ENCODE data around the gene DDR2. TPM values are rescaled to one million over a fixed set of nuclear protein-coding genes. Genes with fewer than 3 reads are reported as not detected.
"Not testable (repeated sequence)": the region's sequence is repeated elsewhere in the genome, so short reads cannot be mapped to it uniquely, and the experiment has no call there.

DDR2 gene
- total RNA-seq, 1 donor from 2014 or later, result 36.6 TPM

DNA sequence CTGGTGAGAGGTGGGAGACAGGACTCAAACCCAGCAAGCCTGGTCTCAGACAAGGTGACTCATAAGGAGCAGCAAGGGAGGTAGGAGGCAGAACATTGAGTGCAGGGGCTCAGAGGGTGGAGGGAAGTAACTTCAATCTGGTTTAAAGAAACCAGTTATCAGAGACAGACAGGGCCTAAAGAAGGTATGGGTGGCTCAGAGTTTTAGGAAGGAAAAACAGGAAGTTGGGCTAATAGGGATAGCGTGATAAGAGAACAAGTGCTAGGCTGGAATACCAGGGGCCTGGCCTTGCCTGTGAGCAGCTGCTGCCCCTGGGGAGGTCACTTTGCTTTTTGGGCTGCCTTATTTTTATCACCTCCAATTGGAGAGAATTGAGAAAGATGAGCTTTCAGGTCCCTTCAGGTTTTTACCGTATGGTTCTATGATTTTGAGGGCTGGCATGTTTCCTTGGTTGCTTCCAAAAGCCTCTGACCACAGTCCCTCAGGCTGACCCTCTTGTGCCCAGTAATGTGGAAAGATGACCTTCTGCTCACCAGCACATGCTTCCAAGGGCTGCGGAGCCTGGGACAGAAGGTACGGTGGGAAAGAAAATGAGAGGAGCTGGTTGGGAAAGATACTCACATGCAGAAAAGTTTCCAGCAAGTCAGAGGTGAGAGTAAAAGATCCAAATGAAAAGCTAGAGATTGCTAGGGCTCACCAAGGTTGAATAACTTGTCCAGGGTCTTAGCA lies 77.0 kb downstream of the DDR2 start:
- ATAC-seq (ENCODE audit: poor library complexity) (no peak), DNase-seq (no peak)
- intact Hi-C loops (cut with DNase I), result no loop called here

DNA sequence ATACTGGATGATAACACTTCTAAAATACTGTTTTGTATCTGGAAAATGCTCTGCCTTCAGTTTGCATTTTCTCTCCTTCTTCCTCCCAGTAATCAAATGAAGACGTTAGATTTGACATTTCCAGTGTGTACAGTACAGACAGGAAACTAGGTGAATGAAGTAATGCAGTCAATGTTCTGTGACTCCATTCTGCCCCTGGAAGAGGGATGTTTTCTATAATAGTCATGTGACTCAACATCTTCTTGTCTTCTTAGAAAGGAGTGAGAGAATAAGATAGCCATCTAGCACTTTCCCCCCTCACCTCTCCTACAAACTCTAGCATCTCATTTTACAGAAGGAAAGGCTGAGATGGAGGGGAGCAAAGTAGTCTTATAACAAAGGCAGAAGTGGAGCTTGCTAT lies 77.6 kb downstream of the DDR2 start:
- intact Hi-C loops (cut with DNase I), result no loop called here
- no peak for ATAC-seq (ENCODE audit: poor library complexity)

DNA sequence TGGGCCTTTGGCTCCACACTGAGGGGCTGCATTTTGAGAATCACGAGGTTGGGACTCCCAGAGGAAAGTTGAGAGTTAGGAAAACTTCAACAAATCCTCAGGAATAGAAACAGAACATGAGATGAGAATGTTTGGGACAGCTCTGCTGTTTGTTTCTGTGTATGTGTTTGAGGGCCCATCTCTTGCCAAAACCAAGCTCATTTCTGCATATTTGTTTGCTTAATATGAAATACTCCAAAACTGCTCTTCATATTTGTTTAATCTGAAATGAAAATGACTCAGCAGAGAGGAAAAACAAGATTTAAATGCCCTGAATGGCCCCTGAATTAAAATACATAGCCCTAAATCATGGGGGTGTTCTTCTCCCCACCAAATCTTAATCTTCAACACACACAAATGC lies 78.1 kb downstream of the DDR2 start:
- peak; percentile 45 for ATAC-seq (ENCODE audit: poor library complexity)
- no peak for DNase-seq
- intact Hi-C loops (cut with DNase I), result no loop called here

More for the DNA sequence above, 77.6 kb downstream of the DDR2 start:
- DNase-seq, result no peak

DNA sequence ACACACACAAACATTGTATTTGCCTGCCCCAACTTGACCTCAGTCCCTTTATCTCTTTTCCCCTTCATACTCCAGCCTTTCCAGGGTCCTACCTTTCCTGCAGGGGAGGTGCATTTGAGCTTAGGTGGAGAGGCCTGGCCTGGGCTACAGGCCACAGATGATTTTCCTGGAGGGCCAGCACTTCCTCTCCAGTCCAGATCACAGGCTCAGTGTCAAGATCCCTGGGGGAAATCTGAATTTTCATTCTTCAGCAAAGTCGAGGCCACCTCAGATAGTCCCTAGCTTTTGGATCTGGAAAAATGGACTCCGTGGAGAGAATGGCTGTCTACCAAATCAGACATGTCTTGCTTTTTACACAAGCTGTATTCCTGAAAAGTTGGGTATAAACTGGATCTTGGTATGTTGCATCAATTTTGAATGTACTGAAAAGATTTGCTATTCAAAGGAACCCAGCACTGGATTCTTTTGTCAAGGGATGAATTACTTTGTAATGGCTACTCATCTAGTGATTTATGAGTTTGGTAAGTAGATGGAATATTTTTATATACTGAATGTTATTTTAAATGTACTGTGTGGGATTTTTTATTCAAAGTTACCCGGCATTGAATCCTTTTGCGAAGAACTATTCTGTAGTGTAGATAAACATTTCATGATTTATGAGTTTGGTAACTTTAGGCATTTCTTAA lies 78.7 kb downstream of the DDR2 start:
- intact Hi-C loops (cut with DNase I), result no loop called here
- DNase-seq (no peak), ATAC-seq (ENCODE audit: poor library complexity) (peak; percentile 30)

DNA sequence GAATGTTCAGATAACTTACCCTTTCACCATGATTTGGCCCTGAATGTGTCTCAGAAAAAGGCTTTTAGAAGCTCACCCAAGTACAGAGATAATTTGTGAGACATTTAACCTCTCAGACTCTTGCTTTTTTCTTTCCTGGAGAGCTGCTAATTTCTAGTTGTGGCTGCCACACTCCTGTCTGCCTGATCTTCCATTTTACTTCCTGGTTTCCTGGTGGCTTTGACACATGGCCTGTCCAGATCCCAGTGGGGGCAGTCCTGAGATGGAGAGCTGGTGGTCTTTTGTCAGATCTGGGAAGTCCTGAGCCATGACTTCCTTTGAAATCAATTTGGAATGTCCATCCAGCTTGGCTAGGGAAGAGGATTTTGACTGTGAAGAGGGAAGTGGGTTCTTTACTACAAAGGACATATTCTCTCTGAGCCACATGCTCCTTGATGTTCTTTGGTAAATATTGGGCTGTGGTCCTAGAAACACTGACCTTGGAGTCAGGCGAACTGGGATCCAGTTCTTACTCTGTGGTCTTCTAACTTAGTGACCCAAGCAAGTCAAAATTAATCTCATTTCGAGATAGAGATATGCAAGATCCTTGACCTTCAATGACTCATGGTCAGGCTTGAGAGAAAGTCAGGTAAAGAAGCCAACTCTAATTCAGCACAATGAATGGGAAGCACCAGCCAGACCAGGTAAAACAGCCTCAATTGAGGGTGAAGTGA lies 80.2 kb downstream of the DDR2 start:
- intact Hi-C loops (cut with DNase I), result no loop called here
- DNase-seq, result no peak
- no peak for ATAC-seq (ENCODE audit: poor library complexity)

DNA sequence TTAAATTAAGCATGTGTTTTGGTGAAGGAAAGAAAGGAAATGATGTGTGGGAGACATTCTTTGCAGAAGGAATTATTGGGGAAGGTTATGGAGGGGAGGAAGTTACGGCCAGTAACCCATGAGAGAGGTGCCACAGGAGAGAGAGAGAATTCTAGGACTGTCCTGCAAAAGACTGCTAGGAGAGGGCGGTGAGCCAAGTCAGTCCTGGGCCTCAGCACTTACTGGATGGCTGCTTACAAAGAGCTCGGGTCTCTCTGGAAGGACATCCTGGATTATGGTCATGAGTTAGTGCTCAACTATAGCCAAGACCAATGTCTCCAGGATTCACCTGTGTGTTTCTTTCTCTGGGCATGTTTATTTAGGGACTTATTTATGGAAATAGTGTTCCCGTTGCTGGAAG lies 83.9 kb downstream of the DDR2 start:
- DNase-seq (peak; percentile 57), ATAC-seq (ENCODE audit: poor library complexity) (peak; percentile 59)
- intact Hi-C loops (cut with DNase I), result no loop called here

DNA sequence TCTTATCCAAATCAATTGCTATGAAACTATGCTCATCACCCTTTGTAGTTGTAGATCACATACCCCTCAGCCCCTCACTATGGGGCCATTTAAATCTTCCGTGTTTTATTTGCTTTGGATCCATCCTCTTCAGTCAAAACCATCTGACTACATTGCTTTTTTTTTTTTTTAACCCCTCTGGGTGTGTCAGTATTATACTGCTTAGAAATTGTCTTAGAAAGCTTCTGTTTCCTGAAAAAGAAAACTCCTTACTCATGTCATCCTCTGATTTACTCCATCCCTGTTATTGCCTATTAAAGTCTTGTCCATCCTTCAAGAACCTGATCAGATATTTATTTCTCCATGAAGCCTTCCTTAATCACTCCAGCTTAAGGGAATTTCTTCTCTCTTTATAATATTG lies 84.3 kb downstream of the DDR2 start:
- intact Hi-C loops (cut with DNase I), result no loop called here
- no peak for DNase-seq
- no peak for ATAC-seq (ENCODE audit: poor library complexity)

DNA sequence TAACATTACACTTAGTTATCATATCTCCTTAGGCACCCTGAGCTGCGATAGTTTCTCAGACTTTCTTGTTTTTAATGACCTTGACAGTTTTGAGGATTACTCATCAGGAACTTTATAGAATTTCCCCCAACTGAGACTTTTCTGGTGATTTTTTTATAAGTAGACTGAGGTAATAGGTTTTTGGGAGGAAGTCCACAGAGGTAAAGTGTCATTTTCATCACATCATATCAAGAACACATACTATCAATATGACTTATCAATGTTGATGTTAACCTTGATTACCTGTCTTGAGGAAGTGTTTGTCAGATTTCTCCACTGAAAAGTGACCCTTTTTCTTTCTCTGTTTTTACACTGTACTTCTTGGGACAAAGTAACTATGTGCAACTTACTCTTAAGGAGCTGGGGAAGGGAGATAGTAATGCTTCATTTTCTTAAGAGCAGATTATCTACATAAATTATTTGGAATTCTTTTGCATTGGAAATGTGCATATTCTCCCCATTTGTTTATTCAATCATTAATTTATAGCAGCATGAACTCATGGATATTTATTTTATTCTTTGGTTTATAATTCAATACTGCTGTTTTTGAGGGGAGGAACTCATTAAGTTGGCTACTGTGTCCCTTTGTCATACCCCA lies 85.4 kb downstream of the DDR2 start:
- intact Hi-C loops (cut with DNase I), result no loop called here

DNA sequence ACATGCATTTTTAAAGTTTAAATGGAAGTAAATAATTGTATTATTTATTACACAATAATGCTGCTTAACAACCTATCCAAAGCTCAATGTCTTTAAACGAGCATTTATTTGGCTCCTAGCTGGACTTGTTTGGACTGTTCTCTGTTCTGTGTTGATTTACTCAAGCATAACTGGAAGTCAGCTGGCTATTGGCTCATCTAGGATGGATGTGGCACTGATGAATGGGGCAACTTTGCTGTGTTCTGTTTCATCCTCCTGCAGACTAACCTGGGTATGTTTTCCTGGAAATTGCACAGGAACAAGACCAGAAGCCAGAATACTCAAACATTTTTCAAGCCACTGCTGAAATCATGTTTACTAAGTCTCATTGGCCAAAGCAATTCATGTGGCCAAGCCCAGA lies 87.4 kb downstream of the DDR2 start:
- intact Hi-C loops (cut with DNase I), result no loop called here
- DNase-seq (no peak), ATAC-seq (ENCODE audit: poor library complexity) (no peak)

More for the DNA sequence above, 85.4 kb downstream of the DDR2 start:
- ATAC-seq (ENCODE audit: poor library complexity), result no peak
- no peak for DNase-seq

DNA sequence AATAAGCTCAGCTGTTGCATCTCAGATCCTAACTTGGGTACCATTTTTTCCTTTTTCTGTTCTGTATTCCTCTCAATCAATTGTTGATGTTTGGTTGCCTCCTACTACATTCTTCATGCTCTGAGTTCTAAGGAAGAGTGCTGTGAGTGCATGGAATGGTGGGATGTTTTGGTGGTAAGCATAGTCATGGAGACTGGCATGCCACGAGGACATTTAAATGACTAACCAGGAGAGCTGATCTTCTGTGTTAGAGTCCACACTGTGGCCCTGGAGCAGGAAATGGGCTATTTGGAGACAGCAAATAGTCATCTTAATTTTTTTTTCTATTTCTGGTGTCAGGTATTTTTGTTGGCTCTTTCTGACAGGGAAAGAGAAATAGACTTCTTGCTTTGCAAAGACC lies 88.7 kb downstream of the DDR2 start:
- ATAC-seq (ENCODE audit: poor library complexity) (no peak), DNase-seq (no peak)
- intact Hi-C loops (cut with DNase I), result no loop called here

DNA sequence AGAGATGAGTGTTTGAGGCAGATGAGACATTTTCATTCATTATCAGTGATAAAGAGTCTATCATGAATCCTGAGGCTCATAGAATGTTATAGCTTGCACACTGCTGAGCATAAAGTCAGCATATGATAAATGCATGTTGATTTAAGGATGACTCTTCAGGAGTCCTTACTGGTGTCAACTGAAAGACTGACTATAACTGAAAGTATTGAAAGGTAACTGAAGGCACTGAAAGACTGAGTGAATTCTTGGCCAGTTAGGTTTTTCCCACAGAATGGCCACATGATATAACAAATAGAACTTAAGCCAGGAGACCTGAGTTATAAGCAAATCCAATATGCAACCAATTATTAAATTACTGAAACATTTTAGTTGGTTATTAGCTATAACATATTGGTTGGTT lies 89.2 kb downstream of the DDR2 start:
- intact Hi-C loops (cut with DNase I), result no loop called here
- no peak for DNase-seq
- ATAC-seq (ENCODE audit: poor library complexity), result no peak

DNA sequence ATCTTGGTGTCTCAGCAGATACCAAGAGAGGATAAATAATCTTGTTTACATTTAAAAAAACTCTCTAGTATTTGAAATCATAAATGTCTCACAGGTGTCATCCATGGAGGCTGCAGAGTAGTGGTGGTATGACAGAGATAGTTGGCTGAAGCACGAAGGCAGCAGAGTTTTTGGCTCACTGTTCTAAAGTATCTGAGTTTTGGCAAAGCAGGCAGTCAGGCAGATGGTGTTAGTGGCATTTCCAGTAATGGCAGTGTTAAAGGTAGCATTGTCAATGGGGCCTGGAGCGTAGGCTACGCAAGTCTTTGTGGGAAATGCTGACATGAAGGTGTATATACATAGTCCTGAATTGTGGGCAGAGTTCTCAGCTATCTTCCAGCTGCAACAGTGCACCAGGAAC lies 89.8 kb downstream of the DDR2 start:
- DNase-seq (no peak), ATAC-seq (ENCODE audit: poor library complexity) (no peak)
- intact Hi-C loops (cut with DNase I), result no loop called here

DNA sequence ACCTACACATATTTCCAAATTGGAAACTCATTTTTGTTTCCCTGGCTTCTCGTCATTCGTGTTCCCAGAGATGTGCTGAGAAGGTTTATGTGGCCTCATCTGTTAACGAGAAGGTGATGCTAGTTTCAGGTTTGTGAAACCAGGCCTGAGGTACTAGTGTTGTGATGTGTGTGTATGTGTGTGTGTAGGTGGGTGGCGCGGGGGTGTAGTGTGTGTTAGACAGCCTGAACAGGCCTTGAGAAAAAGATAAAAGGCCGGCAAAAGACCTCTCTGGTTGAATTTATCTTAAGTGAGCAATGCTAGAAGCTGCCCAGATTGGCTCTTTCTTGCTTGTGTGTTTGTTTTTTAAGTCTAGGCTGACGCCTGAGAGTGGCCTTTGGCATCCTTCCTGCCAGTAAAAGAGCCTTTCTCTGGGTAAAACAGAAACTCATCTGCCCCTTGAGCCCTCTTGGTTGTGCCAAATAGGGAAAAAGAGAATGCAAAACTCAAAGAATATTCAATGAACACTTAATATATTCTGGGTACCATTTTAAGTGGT lies 92.4 kb downstream of the DDR2 start:
- no peak for ATAC-seq (ENCODE audit: poor library complexity)
- intact Hi-C loops (cut with DNase I), result no loop called here
- no peak for DNase-seq

DNA sequence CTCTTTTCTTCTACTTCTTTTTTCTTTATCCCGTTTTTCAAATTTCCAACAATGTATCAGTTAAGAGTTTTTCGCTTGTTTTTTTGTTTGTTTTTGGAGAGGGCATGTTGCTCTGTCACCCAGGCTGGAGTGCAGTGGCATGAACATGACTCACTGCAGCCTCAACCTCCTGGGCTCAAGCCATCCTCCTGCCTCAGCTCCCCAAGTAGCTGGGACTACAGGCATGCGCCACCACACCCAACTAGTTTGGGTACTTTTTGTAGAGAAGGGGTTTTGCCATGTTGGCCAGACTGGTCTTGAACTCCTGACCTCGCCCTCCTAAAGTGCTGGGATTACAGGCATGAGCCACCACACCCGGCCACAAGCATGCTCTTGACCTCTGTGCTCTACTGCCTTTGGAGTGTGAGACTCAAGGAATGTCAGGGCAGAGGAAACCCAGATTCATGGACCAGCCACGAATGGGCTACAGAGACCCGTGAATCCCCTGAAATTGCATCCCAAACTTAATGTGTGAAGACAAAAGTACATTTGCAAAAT lies 93.1 kb downstream of the DDR2 start:
- DNase-seq (no peak), ATAC-seq (ENCODE audit: poor library complexity) (no peak)
- intact Hi-C loops (cut with DNase I), result no loop called here

DNA sequence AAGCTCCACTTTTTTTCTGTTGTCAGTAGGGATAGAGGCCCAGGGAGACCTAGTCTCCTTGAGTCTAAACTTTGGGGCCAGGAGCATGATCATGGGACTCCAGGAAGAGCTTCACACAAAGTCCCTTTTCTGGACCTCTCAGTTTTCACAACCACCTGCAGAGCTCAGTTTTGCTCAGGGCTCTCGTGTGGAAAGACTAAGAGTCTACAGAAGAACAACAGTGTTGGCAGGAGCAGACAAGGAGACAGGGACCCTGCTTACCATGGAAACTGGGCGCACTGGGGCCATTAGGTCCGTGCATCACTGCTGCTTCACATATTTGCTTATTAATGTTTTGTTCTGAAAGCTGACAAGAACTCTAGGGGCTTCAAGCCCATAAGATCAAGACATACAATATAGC lies 94.3 kb downstream of the DDR2 start:
- DNase-seq, result no peak
- intact Hi-C loops (cut with DNase I), result no loop called here
- no peak for ATAC-seq (ENCODE audit: poor library complexity)

DNA sequence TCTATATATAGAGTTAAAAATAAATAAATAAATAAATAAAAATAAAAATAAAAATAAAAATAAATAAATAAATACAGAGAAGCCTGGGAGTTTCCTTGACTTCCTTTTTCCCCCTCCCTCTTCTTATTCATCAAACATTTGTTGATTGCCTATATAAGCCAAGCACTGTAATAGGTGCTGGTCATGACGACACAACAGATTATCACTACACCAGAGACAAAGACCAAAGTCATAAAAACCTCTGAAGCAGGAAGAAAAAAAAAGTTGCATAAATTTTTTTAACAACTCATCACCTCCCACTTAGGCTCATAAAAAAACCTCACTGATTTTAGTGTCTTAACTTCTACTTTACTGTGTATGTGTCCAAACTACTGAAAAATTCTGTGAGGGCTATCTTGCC lies 95.2 kb downstream of the DDR2 start:
- DNase-seq; intact Hi-C loops (cut with DNase I); ATAC-seq (ENCODE audit: poor library complexity): not testable (repeated sequence)

DNA sequence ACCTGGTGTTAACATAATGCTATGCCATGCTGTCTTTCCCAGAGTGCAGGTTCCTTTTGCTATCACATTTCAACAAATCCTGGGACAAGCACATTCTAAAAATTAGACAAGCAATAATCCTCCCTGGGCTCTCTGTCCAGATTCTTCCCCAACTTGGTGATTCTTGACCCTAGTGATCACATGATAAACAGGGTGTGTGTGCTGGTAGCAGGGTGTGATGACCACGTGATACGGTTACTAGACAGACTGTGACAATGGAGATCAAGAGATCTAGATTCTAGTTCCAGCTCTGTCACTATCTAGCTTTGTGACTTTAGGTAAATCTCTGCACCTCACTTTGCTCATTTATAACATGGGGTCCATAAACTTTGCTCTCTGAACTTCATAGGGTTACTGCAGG lies 96.3 kb downstream of the DDR2 start:
- intact Hi-C loops (cut with DNase I), result no loop called here
- no peak for ATAC-seq (ENCODE audit: poor library complexity)

DNA sequence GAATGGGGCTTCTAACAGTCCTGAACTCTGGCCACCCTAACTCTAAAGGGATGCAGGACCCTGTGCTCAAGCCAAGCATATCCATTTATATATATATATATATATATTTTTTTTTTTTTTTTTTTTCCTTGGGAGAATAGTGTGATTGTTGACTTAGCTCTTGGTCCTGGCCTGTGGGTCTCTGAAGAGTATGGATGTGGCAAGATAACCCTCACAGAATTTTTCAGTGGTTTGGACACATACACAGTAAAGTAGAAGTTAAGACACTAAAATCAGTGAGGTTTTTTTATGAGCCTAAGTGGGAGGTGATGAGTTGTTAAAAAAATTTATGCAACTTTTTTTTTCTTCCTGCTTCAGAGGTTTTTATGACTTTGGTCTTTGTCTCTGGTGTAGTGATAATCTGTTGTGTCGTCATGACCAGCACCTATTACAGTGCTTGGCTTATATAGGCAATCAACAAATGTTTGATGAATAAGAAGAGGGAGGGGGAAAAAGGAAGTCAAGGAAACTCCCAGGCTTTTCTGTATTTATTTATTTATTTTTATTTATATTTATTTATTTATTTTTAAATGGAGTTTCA lies 97.0 kb downstream of the DDR2 start:
- ATAC-seq (ENCODE audit: poor library complexity); intact Hi-C loops (cut with DNase I); DNase-seq: not testable (repeated sequence)

More for the DNA sequence above, 96.3 kb downstream of the DDR2 start:
- DNase-seq, result no peak

DNA sequence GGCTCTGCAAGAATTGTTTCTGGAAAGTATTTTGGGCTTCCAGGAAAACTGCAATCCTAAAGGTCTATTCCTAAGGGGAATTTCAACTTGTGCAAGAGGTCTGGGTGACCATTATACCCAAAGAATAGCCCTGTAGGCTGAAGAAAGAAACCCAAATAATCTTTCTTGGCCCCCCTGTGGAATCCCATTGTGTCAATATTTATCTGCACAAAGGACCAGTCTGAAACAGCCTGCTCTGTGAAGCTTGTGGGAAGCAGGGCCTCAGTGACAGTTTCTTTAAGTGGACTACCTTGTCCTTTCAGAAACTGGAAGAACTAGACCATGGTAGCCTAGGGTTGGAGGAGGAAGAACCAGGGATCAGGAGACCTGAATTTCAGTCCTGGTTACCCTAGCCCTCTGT lies 99.8 kb downstream of the DDR2 start:
- intact Hi-C loops (cut with DNase I), result no loop called here
- no peak for DNase-seq
- ATAC-seq (ENCODE audit: poor library complexity), result no peak

Data from Right ventricle myocardium superior (tissue), 1 donor.